ENCODE measurements around the gene PDE7B. TPM values are rescaled to one million over a fixed set of nuclear protein-coding genes. Genes with fewer than 3 reads are reported as not detected.

Gene PDE7B
- total and polyA plus RNA-seq, 10 donors, result 0.54 to 4.6 (median 1.5) TPM

DNA sequence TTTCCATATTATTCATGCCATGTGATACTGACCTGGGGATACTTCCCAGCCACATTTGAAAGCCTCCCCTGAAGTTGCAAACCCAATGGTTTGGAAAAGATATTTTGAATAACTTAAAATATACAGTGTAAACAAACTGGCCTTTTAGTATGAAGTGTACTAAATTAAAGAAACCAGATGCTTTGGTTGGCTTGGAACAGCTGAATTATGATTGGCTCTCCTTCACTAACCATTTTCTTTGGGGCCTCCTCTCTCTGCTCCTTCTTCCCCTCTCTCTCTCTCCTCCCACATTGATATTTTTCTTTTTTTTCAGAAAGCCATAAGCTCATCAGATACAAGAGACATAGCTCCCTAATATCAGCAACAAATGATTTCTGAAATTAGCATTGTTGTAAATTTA lies 232.0 kb downstream of the PDE7B start:
- no peak for TF ChIP-seq POLR2AphosphoS5 (IDR thresholded peaks at IDR 0.05)
- TF ChIP-seq, protein P1, sequence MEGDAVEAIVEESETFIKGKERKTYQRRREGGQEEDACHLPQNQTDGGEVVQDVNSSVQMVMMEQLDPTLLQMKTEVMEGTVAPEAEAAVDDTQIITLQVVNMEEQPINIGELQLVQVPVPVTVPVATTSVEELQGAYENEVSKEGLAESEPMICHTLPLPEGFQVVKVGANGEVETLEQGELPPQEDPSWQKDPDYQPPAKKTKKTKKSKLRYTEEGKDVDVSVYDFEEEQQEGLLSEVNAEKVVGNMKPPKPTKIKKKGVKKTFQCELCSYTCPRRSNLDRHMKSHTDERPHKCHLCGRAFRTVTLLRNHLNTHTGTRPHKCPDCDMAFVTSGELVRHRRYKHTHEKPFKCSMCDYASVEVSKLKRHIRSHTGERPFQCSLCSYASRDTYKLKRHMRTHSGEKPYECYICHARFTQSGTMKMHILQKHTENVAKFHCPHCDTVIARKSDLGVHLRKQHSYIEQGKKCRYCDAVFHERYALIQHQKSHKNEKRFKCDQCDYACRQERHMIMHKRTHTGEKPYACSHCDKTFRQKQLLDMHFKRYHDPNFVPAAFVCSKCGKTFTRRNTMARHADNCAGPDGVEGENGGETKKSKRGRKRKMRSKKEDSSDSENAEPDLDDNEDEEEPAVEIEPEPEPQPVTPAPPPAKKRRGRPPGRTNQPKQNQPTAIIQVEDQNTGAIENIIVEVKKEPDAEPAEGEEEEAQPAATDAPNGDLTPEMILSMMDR (IDR thresholded peaks at IDR 0.05 in 8 of 11, conservative IDR thresholded peaks at IDR 0.05 in 3 of 11), result no peak
- Histone ChIP-seq H3K4me1 (no peaks in the 10 kb centered on the region), H3K36me3 (no peaks in the 10 kb centered on the region), H3K27me3 (replicated peaks in 1 of 7) (no peaks in the 10 kb centered on the region), H3K9me3 (no peaks in the 10 kb centered on the region), H3K4me3 (no peak overlapping the region), H3K27ac (no peak overlapping the region)
- no peak for DNase-seq
- intact Hi-C loops (cut with DNase I; ENCODE audit: low total_unique reads), result no loop called here

DNA sequence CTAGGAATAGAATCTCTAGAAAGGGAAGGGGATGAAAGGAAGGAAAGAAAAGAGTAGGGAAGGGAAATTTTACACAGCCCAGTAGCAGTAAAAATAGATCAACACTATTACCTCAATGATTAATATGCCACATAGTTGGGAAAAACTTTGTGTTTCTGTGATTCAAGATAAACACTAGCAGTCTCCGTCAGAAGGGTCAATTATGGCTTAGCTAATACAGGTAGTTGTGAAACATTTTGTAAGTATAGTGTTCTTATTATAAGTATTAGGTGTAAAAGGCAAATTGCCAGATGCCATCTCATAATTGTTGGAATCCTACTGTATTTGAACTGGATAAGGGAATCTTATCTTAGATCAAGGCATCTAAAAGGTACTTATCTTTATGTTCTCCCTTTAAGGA lies 232.9 kb downstream of the PDE7B start:
- TF ChIP-seq POLR2AphosphoS5 (IDR thresholded peaks at IDR 0.05), result no peak
- TF ChIP-seq, protein P1 (IDR thresholded peaks at IDR 0.05 in 8 of 11, conservative IDR thresholded peaks at IDR 0.05 in 3 of 11), result no peak
- TF ChIP-seq POLR2A (IDR thresholded peaks at IDR 0.05), result no peak
- Histone ChIP-seq H3K36me3 (no peaks in the 10 kb centered on the region), H3K27ac (no peak overlapping the region), H3K4me1 (no peaks in the 10 kb centered on the region), H3K27me3 (replicated peaks in 1 of 7) (no peaks in the 10 kb centered on the region), H3K4me3 (no peak overlapping the region), H3K9me3 (no peaks in the 10 kb centered on the region)
- intact Hi-C loops (cut with DNase I; ENCODE audit: low total_unique reads), result no loop called here
- WGBS, 5 donors, result 69 to 92% (median 74%) methylated on average over 1 of the region's 1 CpG
- no peak for DNase-seq

DNA sequence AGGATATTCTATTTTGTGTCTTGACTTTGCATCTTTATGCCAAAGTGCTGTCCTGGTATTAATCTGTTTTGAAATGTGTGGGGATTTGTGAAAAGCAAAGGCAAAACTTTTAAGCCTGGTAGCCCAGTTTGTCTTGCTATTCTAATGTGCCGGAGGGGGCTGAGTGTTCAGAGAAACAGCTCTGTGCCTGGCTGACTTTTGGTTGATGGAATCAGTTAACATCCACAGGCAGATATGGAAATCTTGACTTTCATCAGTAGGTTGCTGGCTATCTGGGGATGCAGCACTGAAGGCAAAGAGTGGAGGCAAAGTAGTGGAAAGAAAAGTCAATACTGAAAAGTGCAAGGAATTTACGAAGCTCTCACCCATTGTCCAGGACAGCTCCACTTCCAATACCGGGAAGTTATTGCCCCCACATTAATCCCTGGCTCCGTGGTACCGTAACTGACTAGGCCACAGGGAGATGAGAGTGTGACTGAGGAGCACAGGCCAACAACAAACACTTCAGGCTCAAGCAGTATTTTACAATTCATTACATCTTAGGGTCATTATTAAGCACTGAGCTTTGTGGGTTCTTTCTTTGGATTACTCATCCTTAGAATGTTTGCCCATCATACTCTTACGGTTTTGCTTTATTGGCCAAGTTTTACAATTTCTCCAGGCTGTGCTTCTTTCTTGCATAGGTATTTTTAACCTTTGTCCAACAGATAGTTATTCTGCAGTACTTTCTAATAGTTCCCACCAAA lies 234.0 kb downstream of the PDE7B start:
- no peak for DNase-seq
- no peaks in the 10 kb centered on the region for H3K4me1 ChIP-seq
- WGBS, 5 donors, result 89 to 96% (median 93%) methylated on average over 6 of the region's 6 CpGs
- intact Hi-C loops (cut with DNase I; ENCODE audit: low total_unique reads), result no loop called here
- no peak for TF ChIP-seq POLR2A (IDR thresholded peaks at IDR 0.05)
- TF ChIP-seq POLR2AphosphoS5 (IDR thresholded peaks at IDR 0.05), result no peak
- TF ChIP-seq, protein P1 (IDR thresholded peaks at IDR 0.05 in 8 of 11, conservative IDR thresholded peaks at IDR 0.05 in 3 of 11), result no peak
- H3K4me3 ChIP-seq, result no peak overlapping the region
- H3K36me3 ChIP-seq, result no peaks in the 10 kb centered on the region
- no peaks in the 10 kb centered on the region for H3K27me3 ChIP-seq (replicated peaks in 1 of 7)
- no peak overlapping the region for H3K27ac ChIP-seq
- H3K9me3 ChIP-seq, result no peaks in the 10 kb centered on the region

DNA sequence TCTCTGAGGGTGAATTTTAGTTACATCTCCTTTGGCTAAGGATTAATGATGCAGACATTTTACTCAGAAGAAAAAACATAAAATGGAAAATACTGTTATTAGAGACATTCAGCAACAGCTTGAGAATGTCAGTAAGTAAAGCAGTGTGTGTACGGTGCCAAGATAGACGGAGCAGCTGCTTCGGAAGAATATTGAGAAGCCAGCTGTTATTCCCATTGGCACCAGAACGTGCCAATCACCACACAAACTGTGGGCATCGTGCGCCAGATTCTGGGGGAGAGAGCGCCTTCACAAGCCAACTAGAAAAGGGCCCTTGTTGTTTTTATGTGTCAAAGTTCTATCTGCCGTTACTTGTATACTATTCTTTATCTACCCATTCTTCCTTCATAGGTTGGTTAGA lies 235.2 kb downstream of the PDE7B start:
- Histone ChIP-seq H3K9me3 (no peaks in the 10 kb centered on the region), H3K4me1 (no peaks in the 10 kb centered on the region), H3K36me3 (no peaks in the 10 kb centered on the region), H3K4me3 (peak overlapping the region in 1 of 8 donors; percentile 3), H3K27ac (no peak overlapping the region), H3K27me3 (replicated peaks in 1 of 7) (no peaks in the 10 kb centered on the region)
- DNase-seq, result no peak
- 82 to 93% (median 85%) methylated on average over 8 of the region's 8 CpGs for WGBS, 5 donors
- intact Hi-C loops (cut with DNase I; ENCODE audit: low total_unique reads), result no loop called here
- TF ChIP-seq, protein P1 (IDR thresholded peaks at IDR 0.05 in 8 of 11, conservative IDR thresholded peaks at IDR 0.05 in 3 of 11), result no peak
- TF ChIP-seq POLR2A (IDR thresholded peaks at IDR 0.05) (no peak), POLR2AphosphoS5 (IDR thresholded peaks at IDR 0.05) (no peak)
